Ovary (tissue), 9 donors: ENCODE data around the gene CTAGE1. TPM values are rescaled to one million over a fixed set of nuclear protein-coding genes. Genes with fewer than 3 reads are reported as not detected.

Source experiments
- DNase-seq, 5 donors: peaks; one replicate each; pipeline ENCODE4 v3.0.0-alpha.2; 2019 to 2020
- H3K27ac ChIP-seq, 2 donors: fragments of 200-600 bp; one replicate each; pipeline versions ENCODE4 v1.5.1 to v1.8.0; 2019 to 2022
- H3K27me3 ChIP-seq: fragments of 200-600 bp; one replicate; pipeline ENCODE4 v1.8.0; 2022
- H3K36me3 ChIP-seq: fragments of 200-600 bp; sonication (generic); one replicate; pipeline ENCODE4 v1.5.1; 2019
- H3K4me1 ChIP-seq: one replicate; pipeline ENCODE4 v1.8.1; 2013; ENCODE audit warnings: mild to moderate bottlenecking, moderate library complexity; ENCODE audit not compliant: insufficient read depth
- H3K4me3 ChIP-seq: fragments of 200-600 bp; sonication (generic); one replicate; pipeline ENCODE4 v1.5.1; 2017
- H3K9me3 ChIP-seq, 2 donors: fragments of 200-600 bp in 1 of 2; sonication (generic) in 1 of 2; one replicate each; pipeline versions ENCODE4 v1.5.1 to v1.8.1; 2013 to 2019; ENCODE audit warnings: mild to moderate bottlenecking in 1 of 2, moderate library complexity in 1 of 2
- EP300 ChIP-seq: sonication (generic); formaldehyde crosslinking; IDR thresholded peaks from one replicate; pipeline ENCODE4 v1.6.1; 2017; ENCODE audit warnings: antibody characterized with exemption
- POLR2A ChIP-seq: fragments of 450-650 bp; IDR thresholded peaks from one replicate; pipeline ENCODE4 v1.6.1; 2017; ENCODE audit warnings: antibody characterized with exemption, mild to moderate bottlenecking, moderate library complexity
- WGBS, 3 donors: extraction: QIAGEN DNeasy Blood & Tissue Kit in 1 of 3; methylation state at CpG; one replicate each; pipeline versions ENCODE4 v1.1.5 to v1.1.7; 2013 to 2017; 5-methylcytosine and 5-hydroxymethylcytosine counted together
- intact Hi-C, 4 donors: fragments of 100-400 bp; cut with DNase I; formaldehyde crosslinking; loops; one replicate each; pipeline versions ENCODE4 v1.11.0 to v1.15.1; 2022 to 2023
- polyA plus RNA-seq, 2 donors: library from polyadenylated mRNA; stranded (reverse); fragments of 200-250 nt in 1 of 2; fragments of 350-450 nt in 1 of 2; fragmentation: Illumina TruSeq in 1 of 2; extraction: RNeasy Lipid Tissue Mini Kit (QIAGEN cat#74804) in 1 of 2; gene quantifications; one replicate each; pipeline ENCODE4 v1.2.3, GENCODE V29; 2013 to 2014
- total RNA-seq, 7 donors: library from RNA; depleted of rRNA in 2 of 7; stranded (reverse); fragments of >200 nt in 2 of 7; fragmentation: NEBNext Ultra II Directional in 3 of 7; extraction: Animal tissue kit (Norgen Biotek cat#: 25700) in 3 of 7; gene quantifications; one replicate each; pipeline versions ENCODE4 v1.1.0 to v1.2.4, GENCODE V29; 2016 to 2023
- TF ChIP-seq, protein P1 (sequence below), 3 donors: fragments of 450-650 bp in 2 of 3; fragments of 200-600 bp in 1 of 3; IDR thresholded peaks; one replicate each; pipeline versions ENCODE4 v1.5.1 to v1.8.0; 2016 to 2022; ENCODE audit warnings: antibody characterized with exemption in 3 of 3, mild to moderate bottlenecking in 1 of 3
- donor health status: DM: no; HTN: no; CAD: no; lungs with moderate emphysema.
- donor health status: DM: no; HTN: no; CAD: no.
- donor health status: Bipolar disorder and iron deficiency.
- donor health status: DM: yes; HTN: yes; CAD: no.
- donor health status: DM: no; HTN: no; CAD: no.
- donor health status: DM: yes; HTN: yes; CAD: no.

The CTAGE1 gene
- total and polyA plus RNA-seq, 9 donors, result not detected

DNA sequence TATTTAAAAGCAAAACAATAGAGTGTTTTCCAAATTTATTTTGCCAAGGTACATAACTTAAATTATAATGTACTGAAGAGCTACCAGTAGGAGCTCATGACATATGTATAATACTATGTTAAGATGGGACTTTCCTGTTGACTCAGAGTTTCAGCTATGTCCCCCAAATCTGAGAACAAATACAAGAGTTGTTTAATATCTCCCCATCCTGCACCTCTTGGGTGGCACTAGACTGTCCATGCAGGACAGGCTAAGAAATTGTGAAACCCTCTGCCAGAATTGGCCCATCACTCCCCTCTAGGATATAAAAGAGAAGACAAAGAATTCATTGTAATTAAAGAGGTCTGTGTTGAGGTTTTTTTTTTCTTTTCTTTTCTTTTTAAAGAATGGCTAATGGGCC is 21.7 kb upstream of the CTAGE1 start:
- H3K27ac ChIP-seq, result no peak overlapping the region
- H3K27me3 ChIP-seq, result no peaks in the 10 kb centered on the region
- no peak overlapping the region for H3K4me3 ChIP-seq
- H3K9me3 ChIP-seq, result no peaks in the 10 kb centered on the region
- no peak for DNase-seq
- no peak for TF ChIP-seq POLR2A
- no peak for TF ChIP-seq EP300
- TF ChIP-seq, protein P1, sequence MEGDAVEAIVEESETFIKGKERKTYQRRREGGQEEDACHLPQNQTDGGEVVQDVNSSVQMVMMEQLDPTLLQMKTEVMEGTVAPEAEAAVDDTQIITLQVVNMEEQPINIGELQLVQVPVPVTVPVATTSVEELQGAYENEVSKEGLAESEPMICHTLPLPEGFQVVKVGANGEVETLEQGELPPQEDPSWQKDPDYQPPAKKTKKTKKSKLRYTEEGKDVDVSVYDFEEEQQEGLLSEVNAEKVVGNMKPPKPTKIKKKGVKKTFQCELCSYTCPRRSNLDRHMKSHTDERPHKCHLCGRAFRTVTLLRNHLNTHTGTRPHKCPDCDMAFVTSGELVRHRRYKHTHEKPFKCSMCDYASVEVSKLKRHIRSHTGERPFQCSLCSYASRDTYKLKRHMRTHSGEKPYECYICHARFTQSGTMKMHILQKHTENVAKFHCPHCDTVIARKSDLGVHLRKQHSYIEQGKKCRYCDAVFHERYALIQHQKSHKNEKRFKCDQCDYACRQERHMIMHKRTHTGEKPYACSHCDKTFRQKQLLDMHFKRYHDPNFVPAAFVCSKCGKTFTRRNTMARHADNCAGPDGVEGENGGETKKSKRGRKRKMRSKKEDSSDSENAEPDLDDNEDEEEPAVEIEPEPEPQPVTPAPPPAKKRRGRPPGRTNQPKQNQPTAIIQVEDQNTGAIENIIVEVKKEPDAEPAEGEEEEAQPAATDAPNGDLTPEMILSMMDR (IDR thresholded peaks at IDR 0.05), result no peak
- no peaks in the 10 kb centered on the region for H3K36me3 ChIP-seq
- no peaks in the 10 kb centered on the region for H3K4me1 ChIP-seq
- intact Hi-C loops, result loop anchor here in 1 of 4 donors (10.0 kb wide), 1 partner anchor 85 kb away; no protein-coding TSS in a partner anchor

DNA sequence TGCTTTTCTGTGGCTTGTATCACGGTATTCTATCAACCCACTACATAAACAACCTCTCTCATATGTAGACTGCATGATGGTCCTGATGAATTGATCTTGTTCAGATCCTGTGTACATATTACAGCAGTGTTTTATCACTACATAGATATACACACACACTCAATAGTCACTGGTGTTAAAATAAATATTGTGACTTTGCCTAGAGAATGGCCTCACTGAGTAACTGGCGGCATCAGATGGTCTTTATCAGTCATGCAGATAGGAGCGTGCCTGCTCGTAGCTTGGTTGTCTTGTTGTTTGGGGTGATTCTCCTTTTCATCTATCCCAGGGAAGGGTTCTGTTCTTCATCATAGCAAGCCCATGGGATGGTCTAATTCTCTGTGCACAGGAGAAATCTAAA is 18.4 kb upstream of the CTAGE1 start:
- no peaks in the 10 kb centered on the region for H3K9me3 ChIP-seq
- TF ChIP-seq EP300 (no peak), POLR2A (no peak)
- TF ChIP-seq, protein P1 (IDR thresholded peaks at IDR 0.05), result no peak

DNA sequence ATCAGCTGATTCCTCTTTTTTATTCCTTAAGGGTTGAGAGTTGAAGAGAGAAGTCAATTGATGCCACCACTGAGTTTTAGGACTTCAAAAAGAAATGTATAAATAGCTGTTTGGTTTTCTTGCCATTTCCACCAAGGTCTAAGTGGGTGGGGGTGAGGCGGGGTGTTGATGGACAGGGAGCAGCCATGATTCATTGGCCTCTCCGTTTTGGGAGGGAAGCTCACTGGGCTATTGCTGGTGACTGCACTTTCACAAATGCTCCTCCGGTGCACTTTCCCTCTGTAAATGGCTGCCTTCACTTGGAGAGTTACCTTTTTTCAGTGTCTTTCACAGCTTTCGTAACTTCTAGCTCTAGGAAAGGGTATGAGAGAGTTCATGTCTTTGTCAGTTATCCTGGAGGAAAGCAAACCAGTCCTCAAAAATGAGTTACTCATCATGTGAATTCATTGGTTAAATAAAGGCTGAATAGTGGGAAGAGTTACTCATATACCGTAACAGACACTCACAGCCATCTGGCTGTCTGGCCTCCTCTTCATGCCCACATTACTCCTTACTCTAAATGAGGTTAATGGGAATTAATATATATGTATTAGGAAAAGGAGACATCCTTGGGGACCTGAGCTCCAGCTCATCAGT is 17.4 kb upstream of the CTAGE1 start:
- no peaks in the 10 kb centered on the region for H3K27me3 ChIP-seq
- H3K4me1 ChIP-seq, result peaks cover 1% of the 10 kb centered on the region
- WGBS, 3 donors, result 79 to 86% (median 79%) methylated on average over 5 of the region's 5 CpGs
- no peaks in the 10 kb centered on the region for H3K36me3 ChIP-seq
- DNase-seq, result no peak
- H3K9me3 ChIP-seq, result no peaks in the 10 kb centered on the region
- intact Hi-C loops, result loop anchor here in 1 of 4 donors (10.0 kb wide), 1 partner anchor 80 kb away; no protein-coding TSS in a partner anchor
- no peak for TF ChIP-seq POLR2A
- TF ChIP-seq, protein P1 (IDR thresholded peaks at IDR 0.05), result no peak
- no peak for TF ChIP-seq EP300
- H3K27ac ChIP-seq, result no peak overlapping the region
- H3K4me3 ChIP-seq, result no peak overlapping the region

More for the DNA sequence above, 18.4 kb upstream of the CTAGE1 start:
- H3K27ac ChIP-seq, result no peak overlapping the region
- no peaks in the 10 kb centered on the region for H3K27me3 ChIP-seq
- no peak overlapping the region for H3K4me3 ChIP-seq
- intact Hi-C loops, result loop anchor here in 1 of 4 donors (10.0 kb wide), 1 partner anchor 81 kb away; no protein-coding TSS in a partner anchor
- H3K36me3 ChIP-seq, result no peaks in the 10 kb centered on the region
- no peak for DNase-seq
- WGBS, 3 donors, result 77 to 88% (median 83%) methylated on average over 4 of the region's 4 CpGs
- peaks cover 1% of the 10 kb centered on the region for H3K4me1 ChIP-seq

DNA sequence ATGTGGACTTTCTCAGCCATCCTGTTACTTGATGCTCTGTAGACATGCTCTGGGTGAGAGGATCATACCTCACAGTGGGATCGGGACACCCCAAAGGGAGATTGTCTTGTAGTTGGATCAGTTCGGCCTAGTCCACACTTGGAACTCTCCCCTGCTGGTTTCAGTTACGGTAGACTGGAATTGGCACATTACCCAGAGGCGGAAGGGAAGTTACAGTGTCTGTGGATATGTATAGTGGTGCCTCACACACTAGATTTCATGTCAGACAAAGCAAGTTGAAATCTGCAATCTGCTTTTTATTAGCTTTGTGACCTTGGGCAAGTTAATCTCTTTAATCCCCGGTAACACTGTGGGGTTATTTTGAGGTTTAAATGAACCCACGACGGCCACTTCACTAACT is 16.2 kb upstream of the CTAGE1 start:
- no peak overlapping the region for H3K4me3 ChIP-seq
- H3K27me3 ChIP-seq, result no peaks in the 10 kb centered on the region
- H3K9me3 ChIP-seq, result no peaks in the 10 kb centered on the region
- intact Hi-C loops, result loop anchor here in 1 of 4 donors (10.0 kb wide), 1 partner anchor 79 kb away; no protein-coding TSS in a partner anchor
- no peak for DNase-seq
- no peaks in the 10 kb centered on the region for H3K36me3 ChIP-seq
- no peak overlapping the region for H3K27ac ChIP-seq
- TF ChIP-seq, protein P1 (IDR thresholded peaks at IDR 0.05), result no peak
- TF ChIP-seq POLR2A (no peak), EP300 (no peak)
- WGBS, 3 donors, result 74 to 78% (median 77%) methylated on average over 7 of the region's 7 CpGs
- H3K4me1 ChIP-seq, result peaks cover 1% of the 10 kb centered on the region
